Measurements from ENCODE around the gene MYO1G. TPM values are rescaled to one million over a fixed set of nuclear protein-coding genes. Genes with fewer than 3 reads are reported as not detected.
"Not testable (repeated sequence)": the region's sequence is repeated elsewhere in the genome, so short reads cannot be mapped to it uniquely, and the experiment has no call there.

MYO1G gene
- total RNA-seq (1 to 10 TPM in 3 of 4 donors, under 1 TPM in 1; 0.91 to 3.0 (median 2.2) TPM), polyA plus RNA-seq (0.70 TPM)
- long read RNA-seq, donor 1, partial matches to known transcripts: 5 of 8 reads
- long read RNA-seq, donor 1, other reads (novel, unspliced or antisense): 3 of 8 reads
- long read RNA-seq, donor 2, partial matches to known transcripts: 3 of 5 reads
- long read RNA-seq, donor 2, other reads (novel, unspliced or antisense): 1 of 5 reads
- long read RNA-seq, donor 3, partial matches to known transcripts: 7 of 10 reads
- long read RNA-seq, donor 3, other reads (novel, unspliced or antisense): 2 of 10 reads
- long read RNA-seq, donor 4, partial matches to known transcripts: 0 of 1 reads
- long read RNA-seq, donor 4, other reads (novel, unspliced or antisense): 0 of 1 reads

DNA sequence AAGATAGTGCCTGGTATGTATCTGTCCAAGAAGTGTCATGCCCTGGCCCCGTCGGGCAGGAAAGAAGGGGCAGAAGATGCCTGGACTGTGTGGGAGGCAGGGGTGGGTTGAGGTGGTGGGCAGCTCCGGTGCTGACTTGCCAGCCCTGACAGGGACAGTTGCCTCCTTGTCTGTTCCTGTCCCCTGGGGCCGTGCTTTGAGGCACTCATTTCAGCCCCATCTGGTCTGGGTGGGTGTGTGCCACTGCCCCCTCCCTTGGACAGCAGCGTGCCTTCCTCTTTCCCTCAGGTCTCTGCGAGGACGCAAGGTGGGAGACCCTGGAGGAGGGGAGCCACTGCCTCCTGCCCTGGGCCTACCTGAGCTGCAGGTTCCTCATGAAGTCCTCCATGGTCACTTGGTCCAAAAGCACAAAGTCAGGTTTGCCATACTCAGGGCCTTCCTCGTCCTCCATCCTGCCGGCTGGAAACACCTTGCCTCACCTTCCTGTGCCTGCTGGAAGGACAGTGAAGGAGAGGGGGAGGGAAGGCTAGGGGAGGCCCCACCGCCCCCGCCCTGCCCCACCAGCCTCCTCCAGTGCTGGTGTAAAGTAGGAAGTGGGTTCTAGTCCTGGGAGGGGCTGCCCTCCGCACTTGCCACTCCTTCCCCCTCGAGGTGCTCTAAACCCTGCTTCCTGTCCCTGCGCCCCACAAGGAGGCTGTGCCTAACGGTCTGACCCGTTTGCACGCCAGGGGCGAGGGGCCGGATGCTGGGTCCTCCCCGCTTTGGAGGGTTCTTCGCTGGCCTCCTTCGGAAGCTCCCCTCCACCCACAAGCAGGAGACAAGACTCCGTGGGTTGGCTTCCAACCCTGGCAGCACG lies at the start of gene MYO1G:
Gene MYO1G (minus strand): TSS at position 505 of the 856 bp plus-strand sequence. CDS start 54 bp downstream, at position 451.
- no peak within 1 kb of the TSS for H3K4me3 ChIP-seq (ENCODE audit: low read length)
- DNase-seq (peak; percentile 50 to 78 (median 73)), ATAC-seq (peak; percentile 19 to 34)
- H3K27ac ChIP-seq (ENCODE audit: low read length): peak within 1 kb of the TSS; percentile 5
- intact Hi-C loops (cut with DNase I): loop anchor here in 1 of 4 donors (10.0 kb wide), 1 partner anchor 146 kb away; no protein-coding TSS in a partner anchor
- no peaks in the 10 kb centered on the region for H3K27me3 ChIP-seq (ENCODE audit: control insufficient read depth, insufficient read depth)
- no peaks in the 10 kb centered on the region for H3K4me1 ChIP-seq (ENCODE audit: control insufficient read depth, insufficient read depth, low read length)
- 81% methylated on average over 24 of the region's 24 CpGs for WGBS
- no peaks in the 10 kb centered on the region for H3K9me3 ChIP-seq (ENCODE audit: control insufficient read depth, low read length)

DNA sequence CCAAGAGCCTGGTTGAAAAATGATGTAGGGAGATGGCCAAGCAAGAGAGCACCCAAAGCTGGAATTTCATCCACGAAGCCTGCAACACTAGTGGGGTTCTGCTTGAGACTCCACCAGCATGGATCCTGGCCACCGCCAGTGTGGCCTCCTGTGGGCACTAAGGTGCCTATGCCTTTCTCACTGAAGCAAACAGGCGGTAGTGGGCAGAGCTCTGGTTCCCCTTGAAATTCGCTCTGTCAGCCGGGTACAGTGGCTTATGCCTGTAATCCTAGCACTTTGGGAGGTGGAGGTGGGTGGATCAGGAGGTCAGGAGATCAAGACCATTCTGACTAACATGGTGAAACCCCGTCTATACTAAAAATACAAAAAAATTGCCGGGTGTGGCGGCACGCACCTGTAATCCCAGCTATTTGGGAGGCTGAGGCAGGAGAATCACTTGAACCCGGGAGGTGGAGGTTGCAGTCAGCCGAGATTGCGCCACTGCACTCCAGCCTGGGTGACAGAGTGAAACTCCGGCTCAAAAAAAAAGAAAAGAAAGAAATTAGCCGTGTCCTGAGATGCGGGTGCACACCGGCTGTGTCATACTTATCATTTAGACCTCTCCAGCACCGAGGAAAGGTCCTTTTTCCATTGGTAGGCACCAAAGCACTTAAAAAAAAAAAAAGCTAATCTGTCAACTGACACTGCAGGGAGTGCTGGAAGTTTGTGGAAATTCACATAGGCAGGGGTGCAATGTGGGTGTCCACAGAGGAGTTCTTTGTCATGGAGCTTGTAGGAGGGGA lies 49.5 kb upstream of the MYO1G start:
- no peaks in the 10 kb centered on the region for H3K27me3 ChIP-seq (ENCODE audit: control insufficient read depth, insufficient read depth)
- no peak overlapping the region for H3K27ac ChIP-seq (ENCODE audit: low read length)
- intact Hi-C loops (cut with DNase I): no loop called here
- ATAC-seq (no peak), DNase-seq (no peak)
- no peaks in the 10 kb centered on the region for H3K4me1 ChIP-seq (ENCODE audit: control insufficient read depth, insufficient read depth, low read length)
- 74% methylated on average over 17 of the region's 17 CpGs for WGBS
- H3K9me3 ChIP-seq (ENCODE audit: control insufficient read depth, low read length): no peaks in the 10 kb centered on the region
- H3K4me3 ChIP-seq (ENCODE audit: low read length): no peak overlapping the region

DNA sequence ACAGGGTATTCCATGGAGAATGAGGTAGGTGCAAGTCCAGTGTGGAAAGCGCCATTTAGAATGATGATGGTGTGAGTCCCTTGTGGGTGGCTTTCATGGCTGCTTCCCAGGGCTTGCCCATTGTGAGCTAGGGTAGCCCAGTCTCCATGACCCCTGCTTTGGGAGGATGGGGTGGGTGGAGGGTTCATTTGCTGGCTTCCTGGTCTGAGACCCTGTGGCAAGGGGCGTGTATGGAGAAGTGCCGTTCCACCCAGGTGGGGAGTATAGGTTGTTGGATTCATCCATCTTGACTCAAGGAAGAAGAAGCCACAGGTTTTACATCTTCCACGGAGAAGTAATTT lies 48.9 kb upstream of the MYO1G start:
- DNase-seq (no peak), ATAC-seq (peak; percentile 34 to 36)
- no peaks in the 10 kb centered on the region for H3K4me1 ChIP-seq (ENCODE audit: control insufficient read depth, insufficient read depth, low read length)
- intact Hi-C loops (cut with DNase I): no loop called here
- no peak overlapping the region for H3K27ac ChIP-seq (ENCODE audit: low read length)
- H3K4me3 ChIP-seq (ENCODE audit: low read length): no peak overlapping the region
- 84% methylated on average over 4 of the region's 4 CpGs for WGBS
- H3K9me3 ChIP-seq (ENCODE audit: control insufficient read depth, low read length): no peaks in the 10 kb centered on the region
- H3K27me3 ChIP-seq (ENCODE audit: control insufficient read depth, insufficient read depth): no peaks in the 10 kb centered on the region

DNA sequence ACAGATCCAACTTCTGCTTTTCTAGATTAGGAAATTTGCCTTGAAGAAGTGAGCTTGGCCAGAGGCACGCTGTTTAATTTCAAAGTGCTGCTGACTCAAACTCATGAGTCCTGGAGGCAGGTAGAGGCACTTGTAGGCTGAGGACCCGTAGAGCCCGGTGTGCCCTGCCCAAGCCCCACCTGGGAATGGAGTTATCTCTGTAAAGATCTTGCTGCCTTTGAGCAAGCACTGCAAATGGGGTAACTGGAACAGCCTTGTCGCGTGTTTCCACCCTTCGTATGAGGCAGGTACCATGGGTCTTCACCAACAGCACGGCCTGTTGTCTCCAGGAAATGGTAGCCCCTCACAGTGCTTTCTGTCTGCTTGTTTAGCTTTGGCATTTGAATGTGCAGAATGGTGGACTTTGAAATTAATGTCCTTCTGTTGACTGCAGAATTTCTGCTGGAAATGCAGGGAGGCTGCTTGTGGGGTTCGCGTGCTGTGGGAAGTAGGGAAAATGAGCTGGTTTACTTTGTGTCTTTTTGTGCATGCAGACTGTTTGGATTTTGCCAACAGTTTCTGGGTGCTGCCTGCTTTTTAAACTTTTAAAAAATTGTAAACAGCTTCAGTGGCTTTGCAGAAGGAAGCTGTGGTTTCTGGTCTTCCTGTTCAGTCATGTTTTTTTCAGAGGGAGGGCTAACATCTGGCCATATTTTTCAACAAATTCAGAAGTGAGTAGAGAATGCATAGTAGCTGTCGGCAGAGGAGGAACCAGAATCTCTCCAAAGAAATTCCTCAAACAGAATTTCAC lies 48.4 kb upstream of the MYO1G start:
- no peak overlapping the region for H3K27ac ChIP-seq (ENCODE audit: low read length)
- intact Hi-C loops (cut with DNase I): no loop called here
- no peak for DNase-seq

DNA sequence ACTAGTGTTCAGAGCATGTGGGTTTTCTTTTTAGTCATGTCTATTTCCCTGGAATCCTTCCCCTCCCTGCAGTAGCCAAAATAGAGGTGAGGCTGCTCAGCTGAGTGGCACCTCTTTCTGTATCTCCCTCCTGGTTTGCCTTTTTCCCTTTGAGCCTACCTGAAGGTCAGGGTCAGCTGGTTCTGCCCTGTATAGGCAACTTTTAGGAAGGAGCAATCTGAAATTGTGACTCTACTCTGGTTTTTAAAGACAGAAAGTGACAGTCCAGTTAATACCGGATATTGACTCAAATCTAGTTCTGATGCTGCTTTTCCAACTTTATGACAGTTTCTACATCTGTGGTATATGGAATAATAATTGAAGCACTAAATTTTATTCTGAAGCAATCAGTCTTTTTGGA lies 47.2 kb upstream of the MYO1G start:
- Histone ChIP-seq H3K4me3 (ENCODE audit: low read length) (no peak overlapping the region), H3K27ac (ENCODE audit: low read length) (no peak overlapping the region), H3K9me3 (ENCODE audit: control insufficient read depth, low read length) (no peaks in the 10 kb centered on the region), H3K27me3 (ENCODE audit: control insufficient read depth, insufficient read depth) (no peaks in the 10 kb centered on the region), H3K4me1 (ENCODE audit: control insufficient read depth, insufficient read depth, low read length) (no peaks in the 10 kb centered on the region)
- no peak for ATAC-seq
- intact Hi-C loops (cut with DNase I): no loop called here
- no peak for DNase-seq
- WGBS: 93% methylated on average over 1 of the region's 1 CpG

More for the DNA sequence above, 48.4 kb upstream of the MYO1G start:
- WGBS: 84% methylated on average over 10 of the region's 10 CpGs
- Histone ChIP-seq H3K4me1 (ENCODE audit: control insufficient read depth, insufficient read depth, low read length) (no peaks in the 10 kb centered on the region), H3K4me3 (ENCODE audit: low read length) (no peak overlapping the region), H3K27me3 (ENCODE audit: control insufficient read depth, insufficient read depth) (no peaks in the 10 kb centered on the region), H3K9me3 (ENCODE audit: control insufficient read depth, low read length) (no peaks in the 10 kb centered on the region)
- ATAC-seq: peak; percentile 19 to 34

DNA sequence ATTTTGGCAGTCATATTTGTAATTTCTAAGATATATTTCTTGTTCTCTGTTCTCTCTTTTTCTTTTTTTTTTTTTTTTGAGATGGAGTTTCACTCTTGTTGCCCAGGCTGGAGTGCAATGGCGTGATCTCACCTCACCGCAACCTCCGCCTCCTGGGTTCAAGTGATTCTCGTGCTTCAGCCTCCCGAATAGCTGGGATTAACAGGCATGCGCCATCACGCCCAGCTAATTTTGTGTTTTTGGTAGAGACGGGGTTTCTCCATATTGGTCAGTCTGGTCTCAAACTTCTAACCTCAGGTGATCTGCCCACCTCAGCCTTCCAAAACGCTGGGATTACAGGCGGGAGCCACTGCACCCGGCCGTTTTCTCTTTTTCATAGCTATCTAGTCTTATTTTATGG lies 46.7 kb upstream of the MYO1G start:
- DNase-seq; H3K27ac ChIP-seq (ENCODE audit: low read length); H3K27me3 ChIP-seq (ENCODE audit: control insufficient read depth, insufficient read depth); intact Hi-C loops (cut with DNase I); H3K4me1 ChIP-seq (ENCODE audit: control insufficient read depth, insufficient read depth, low read length); ATAC-seq; H3K9me3 ChIP-seq (ENCODE audit: control insufficient read depth, low read length); H3K4me3 ChIP-seq (ENCODE audit: low read length): not testable (repeated sequence)
- 96% methylated on average over 12 of the region's 12 CpGs for WGBS

DNA sequence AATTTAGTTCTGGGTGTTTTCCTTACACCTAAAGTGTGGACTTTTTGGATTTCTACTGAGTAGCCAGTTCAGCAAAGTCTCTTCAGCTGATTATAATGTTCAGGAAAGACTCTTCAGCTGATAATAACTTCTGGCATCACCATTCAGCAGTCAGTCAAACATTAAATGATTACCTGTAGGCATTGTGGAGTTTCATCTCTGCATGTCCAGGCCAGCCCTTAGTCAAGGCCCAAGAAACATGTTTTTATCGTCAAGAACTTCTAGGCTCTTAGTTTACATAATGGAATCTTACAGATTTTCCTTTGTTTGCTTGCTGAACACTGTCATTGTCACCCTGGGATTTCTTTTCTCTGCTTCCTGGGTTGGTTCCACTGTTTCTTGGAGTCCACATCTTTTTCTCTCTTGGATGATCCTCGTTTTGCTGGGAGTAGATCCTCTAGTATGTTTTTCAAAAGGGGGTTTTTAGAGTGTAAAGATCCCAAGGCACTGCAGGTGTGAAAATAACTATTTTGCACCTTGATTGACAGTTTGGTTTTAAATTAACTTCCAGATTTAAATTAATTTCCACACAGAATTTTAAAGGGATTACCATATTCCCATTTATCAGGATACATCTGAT lies 45.4 kb upstream of the MYO1G start:
- WGBS: 98% methylated on average over 2 of the region's 2 CpGs
- H3K4me1 ChIP-seq (ENCODE audit: control insufficient read depth, insufficient read depth, low read length): no peaks in the 10 kb centered on the region
- no peak overlapping the region for H3K27ac ChIP-seq (ENCODE audit: low read length)
- no peaks in the 10 kb centered on the region for H3K27me3 ChIP-seq (ENCODE audit: control insufficient read depth, insufficient read depth)
- DNase-seq (no peak), ATAC-seq (no peak)
- H3K4me3 ChIP-seq (ENCODE audit: low read length): no peak overlapping the region
- no peaks in the 10 kb centered on the region for H3K9me3 ChIP-seq (ENCODE audit: control insufficient read depth, low read length)
- intact Hi-C loops (cut with DNase I): no loop called here

DNA sequence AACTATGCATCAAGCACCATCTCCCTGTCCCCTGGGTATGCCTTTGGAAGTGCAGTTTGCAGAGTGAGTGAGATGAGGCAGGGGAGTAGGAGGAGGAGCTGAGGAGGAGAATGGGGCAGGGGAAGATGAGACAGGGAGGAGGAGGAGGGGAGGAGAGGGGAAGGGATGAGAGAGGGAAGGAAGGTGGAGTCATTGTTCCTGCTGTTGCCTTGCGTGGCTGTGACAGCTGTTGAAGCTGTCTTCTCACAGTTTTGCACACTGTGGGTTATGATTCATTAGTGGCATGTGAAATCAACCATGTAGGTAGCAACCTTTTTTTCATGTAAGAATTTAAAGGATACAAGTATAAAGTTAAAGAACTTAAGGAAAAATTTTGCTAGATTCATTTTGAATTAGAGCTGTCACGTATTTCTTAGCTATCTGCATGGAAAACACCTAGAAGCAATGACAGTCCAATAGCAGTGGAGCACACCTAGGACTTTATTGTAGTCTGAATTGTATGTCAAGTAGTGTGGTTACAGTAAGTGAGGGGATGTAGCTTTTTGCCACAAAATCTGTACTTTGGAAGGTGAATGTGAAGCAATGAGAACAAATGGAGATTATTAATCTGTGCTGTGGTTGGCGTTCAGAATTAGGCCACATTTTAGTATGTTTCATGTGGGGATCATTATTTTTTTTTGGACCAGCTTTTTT lies 42.9 kb upstream of the MYO1G start:
- DNase-seq (no peak), ATAC-seq (no peak)
- Histone ChIP-seq H3K27ac (ENCODE audit: low read length) (no peak overlapping the region), H3K4me1 (ENCODE audit: control insufficient read depth, insufficient read depth, low read length) (no peaks in the 10 kb centered on the region), H3K9me3 (ENCODE audit: control insufficient read depth, low read length) (no peaks in the 10 kb centered on the region), H3K4me3 (ENCODE audit: low read length) (no peak overlapping the region), H3K27me3 (ENCODE audit: control insufficient read depth, insufficient read depth) (no peaks in the 10 kb centered on the region)
- WGBS: 85% methylated on average over 3 of the region's 3 CpGs
- intact Hi-C loops (cut with DNase I): no loop called here

DNA sequence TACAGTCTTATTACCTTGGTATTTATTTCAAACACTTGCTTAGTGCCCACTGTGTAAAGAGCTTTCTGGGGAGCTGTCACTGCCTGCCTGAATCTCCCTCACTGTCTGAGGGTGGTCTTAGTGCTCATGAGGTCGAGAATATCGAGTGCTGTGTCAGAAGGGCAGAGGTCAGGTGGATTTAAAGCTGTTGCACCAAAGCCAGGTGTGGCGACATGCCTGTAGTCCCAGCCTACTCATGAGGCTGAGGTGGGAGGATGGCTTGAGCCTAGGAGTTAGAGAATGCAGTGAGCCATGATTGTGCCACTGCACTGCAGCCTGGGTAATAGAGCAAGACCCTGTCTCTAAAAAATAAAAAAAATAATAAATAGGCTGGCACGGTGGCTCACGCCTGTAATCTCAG lies 42.1 kb upstream of the MYO1G start:
- DNase-seq (no peak), ATAC-seq (no peak)
- Histone ChIP-seq H3K27me3 (ENCODE audit: control insufficient read depth, insufficient read depth) (no peaks in the 10 kb centered on the region), H3K4me1 (ENCODE audit: control insufficient read depth, insufficient read depth, low read length) (no peaks in the 10 kb centered on the region), H3K4me3 (ENCODE audit: low read length) (no peak overlapping the region), H3K9me3 (ENCODE audit: control insufficient read depth, low read length) (no peaks in the 10 kb centered on the region), H3K27ac (ENCODE audit: low read length) (no peak overlapping the region)
- WGBS: 83% methylated on average over 5 of the region's 5 CpGs
- intact Hi-C loops (cut with DNase I): no loop called here
